Breast epithelium (tissue), 3 donors: ENCODE measurements around the gene GBF1.

Source experiments
- POLR2A ChIP-seq: fragments of 450-650 bp; IDR thresholded peaks from one replicate; pipeline ENCODE4 v1.6.1; 2016; ENCODE audit warnings: antibody characterized with exemption, mild to moderate bottlenecking, moderate library complexity
- POLR2AphosphoS5 ChIP-seq, 3 donors: sonication (generic); formaldehyde crosslinking; IDR thresholded peaks; one replicate each; pipeline ENCODE4 v1.6.1; 2017; ENCODE audit warnings: antibody characterized with exemption in 3 of 3
- TF ChIP-seq, protein P1 (sequence below), 3 donors: fragments of 450-650 bp; IDR thresholded peaks; one replicate each; pipeline ENCODE4 v1.5.1; 2016 to 2017; ENCODE audit warnings: antibody characterized with exemption in 3 of 3, mild to moderate bottlenecking in 3 of 3, moderate library complexity in 3 of 3

DNA sequence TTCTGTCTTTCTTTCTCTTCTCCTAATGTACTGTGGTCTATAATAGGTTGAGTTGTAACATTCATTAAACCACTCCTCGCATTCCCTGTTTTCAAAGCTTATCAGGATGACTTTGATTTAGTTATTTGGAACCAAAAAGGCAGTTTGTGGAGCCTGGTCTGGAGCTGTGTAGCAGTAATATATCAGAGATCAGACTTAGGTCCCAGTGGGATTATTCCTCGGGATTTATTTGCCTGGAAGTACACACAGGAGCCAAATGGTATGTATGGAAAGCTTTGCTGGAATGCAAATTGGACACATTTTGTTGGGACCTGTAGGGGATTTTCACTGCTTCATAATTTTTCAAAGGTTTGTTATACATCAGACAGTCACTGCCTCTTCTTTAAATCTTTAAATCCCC is 40.9 kb downstream of the GBF1 start:
- TF ChIP-seq, protein P1, sequence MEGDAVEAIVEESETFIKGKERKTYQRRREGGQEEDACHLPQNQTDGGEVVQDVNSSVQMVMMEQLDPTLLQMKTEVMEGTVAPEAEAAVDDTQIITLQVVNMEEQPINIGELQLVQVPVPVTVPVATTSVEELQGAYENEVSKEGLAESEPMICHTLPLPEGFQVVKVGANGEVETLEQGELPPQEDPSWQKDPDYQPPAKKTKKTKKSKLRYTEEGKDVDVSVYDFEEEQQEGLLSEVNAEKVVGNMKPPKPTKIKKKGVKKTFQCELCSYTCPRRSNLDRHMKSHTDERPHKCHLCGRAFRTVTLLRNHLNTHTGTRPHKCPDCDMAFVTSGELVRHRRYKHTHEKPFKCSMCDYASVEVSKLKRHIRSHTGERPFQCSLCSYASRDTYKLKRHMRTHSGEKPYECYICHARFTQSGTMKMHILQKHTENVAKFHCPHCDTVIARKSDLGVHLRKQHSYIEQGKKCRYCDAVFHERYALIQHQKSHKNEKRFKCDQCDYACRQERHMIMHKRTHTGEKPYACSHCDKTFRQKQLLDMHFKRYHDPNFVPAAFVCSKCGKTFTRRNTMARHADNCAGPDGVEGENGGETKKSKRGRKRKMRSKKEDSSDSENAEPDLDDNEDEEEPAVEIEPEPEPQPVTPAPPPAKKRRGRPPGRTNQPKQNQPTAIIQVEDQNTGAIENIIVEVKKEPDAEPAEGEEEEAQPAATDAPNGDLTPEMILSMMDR (IDR thresholded peaks at IDR 0.05), result no peak
- TF ChIP-seq POLR2AphosphoS5 (IDR thresholded peaks at IDR 0.05) (no peak), POLR2A (no peak)
